ENCODE results near the gene C4orf50. TPM values are rescaled to one million over a fixed set of nuclear protein-coding genes. Genes with fewer than 3 reads are reported as not detected.
A peak's percentile ranks its signal among the peaks of the same experiment; 100 is the strongest.
"Not testable (repeated sequence)": the region's sequence is repeated elsewhere in the genome, so short reads cannot be mapped to it uniquely, and the experiment has no call there.

The C4orf50 gene
- total and polyA plus RNA-seq, 2 of the 4 experiments (the other 2 are of a cell fraction) = not detected

DNA sequence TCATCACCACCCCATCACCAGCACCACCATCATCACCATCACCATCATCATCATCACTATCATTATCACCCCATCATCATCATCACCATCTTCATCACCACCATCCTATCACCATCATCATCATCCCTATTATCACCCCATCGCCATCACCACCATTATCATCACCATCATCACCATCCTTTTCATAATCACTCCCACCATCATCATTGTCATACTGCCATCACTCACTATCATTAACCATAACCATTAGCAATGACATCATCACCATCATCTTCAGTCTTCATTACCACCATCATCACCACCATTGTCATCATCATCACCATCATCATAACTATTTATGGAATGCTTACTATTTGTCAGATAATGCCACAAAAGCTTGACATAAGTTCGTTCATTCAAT, 161.0 kb downstream of the C4orf50 start:
- H2BK120ac ChIP-seq (ENCODE audit: low read depth, low read length) = no peak overlapping the region
- no peak overlapping the region for H3K14ac ChIP-seq (replicated peaks; ENCODE audit: low read depth, low read length)
- no peak overlapping the region for H3K4me3 ChIP-seq (ENCODE audit: insufficient read depth, low read depth, low read length)
- WGBS, 2 experiments (ENCODE audit: extremely low coverage in 2 of 2, insufficient read length in 1 of 2) = 80% methylated on average over 1 of the region's 2 CpGs; no CpG with 5 or more reads in 1 of the 2 experiments
- H3K79me1 ChIP-seq (ENCODE audit: low read depth in 1 of 2, low read length in 2 of 2) = no peaks in the 10 kb centered on the region
- no peak for DNase-seq
- H3K27ac ChIP-seq (ENCODE audit: insufficient read depth, low read length) = no peak overlapping the region
- H3K4me2 ChIP-seq (ENCODE audit: low read depth, low read length) = no peak overlapping the region
- in situ Hi-C loops (cut with MboI; ENCODE audit: low sequenced_read_pairs) = no loop called here
- no peak overlapping the region for H3K56ac ChIP-seq (ENCODE audit: extremely low read depth, insufficient read depth, low read length)
- no peak overlapping the region for H4K8ac ChIP-seq (ENCODE audit: low read depth in 2 of 2, low read length in 2 of 2)
- H3K4me1 ChIP-seq (ENCODE audit: control insufficient read depth, insufficient read depth, low read length) = no peaks in the 10 kb centered on the region
- H3K18ac ChIP-seq (ENCODE audit: low read depth, low read length) = no peak overlapping the region
- H3K9me1 ChIP-seq (ENCODE audit: insufficient read depth, low read length) = no peaks in the 10 kb centered on the region; the same call in 1 of the 2 replicates
- no TSS peak for BruUV-seq (replicated peaks)
- ATAC-seq (ENCODE audit: low read depth) = no peak
- no peak overlapping the region for H2AK9ac ChIP-seq (replicated peaks; ENCODE audit: low read depth, low read length, poor library complexity)
- no peaks in the 10 kb centered on the region for H3K27me3 ChIP-seq (ENCODE audit: control insufficient read depth, insufficient read depth, low read length)
- ChIA-PET POLR2A (ENCODE audit: unreplicated experiment) (no interaction called here), CTCF (no interaction called here)
- no peak overlapping the region for H3K4ac ChIP-seq (ENCODE audit: low read depth, low read length)
- peak overlapping the region; percentile 47 for H2BK5ac ChIP-seq (ENCODE audit: low read depth, low read length, poor library complexity, severe bottlenecking)
- no peak overlapping the region for H2AFZ ChIP-seq (replicated peaks; ENCODE audit: low read length, poor library complexity)
- H4K91ac ChIP-seq (ENCODE audit: insufficient read depth, low read depth, low read length) = no peak overlapping the region
- no peak overlapping the region for H2AK5ac ChIP-seq (ENCODE audit: low read depth, low read length)
- no peaks in the 10 kb centered on the region for H3K9me3 ChIP-seq (ENCODE audit: control insufficient read depth, insufficient read depth, low read length)
- H3K23ac ChIP-seq (ENCODE audit: low read depth, low read length) = no peak overlapping the region
- TF ChIP-seq RFX5 (IDR thresholded peaks at IDR 0.05; ENCODE audit: low read depth, low read length) = no peak
- H4K20me1 ChIP-seq (ENCODE audit: insufficient read depth, low read length) = no peaks in the 10 kb centered on the region
- intact Hi-C loops (cut with micrococcal nuclease) = no loop called here
- H2BK20ac ChIP-seq (ENCODE audit: low read depth, low read length) = no peak overlapping the region
- no peak overlapping the region for H2BK15ac ChIP-seq (ENCODE audit: low read depth, low read length)
- peaks cover 1% of the 10 kb centered on the region; the same call in 1 of the 2 replicates for H3K36me3 ChIP-seq (ENCODE audit: control insufficient read depth, insufficient read depth, low read length)
- dilution Hi-C loops (cut with HindIII; ENCODE audit: low sequenced_read_pairs, unreplicated experiment) = no loop called here
- H4K5ac ChIP-seq (ENCODE audit: low read depth, low read length) = no peak overlapping the region
- H3K9ac ChIP-seq (ENCODE audit: low read depth, low read length) = no peak overlapping the region

DNA sequence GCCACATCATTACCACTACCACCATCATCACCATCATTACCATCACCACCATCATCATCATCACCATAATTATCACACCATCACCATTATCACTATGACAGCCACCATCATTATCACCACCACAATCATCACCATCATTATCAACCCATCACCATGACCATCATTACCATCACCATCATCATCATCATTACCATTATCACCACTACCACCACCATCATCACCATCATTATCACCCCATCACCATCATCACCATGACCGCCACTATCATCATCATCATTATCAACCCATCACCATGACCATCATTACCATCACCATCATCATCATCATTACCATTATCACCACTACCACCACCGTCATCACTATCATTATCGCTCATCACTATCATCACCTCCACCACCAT, 161.9 kb downstream of the C4orf50 start:
- H3K4me3 ChIP-seq (ENCODE audit: insufficient read depth, low read depth, low read length); H2BK15ac ChIP-seq (ENCODE audit: low read depth, low read length); POLR2A ChIA-PET (ENCODE audit: unreplicated experiment); DNase-seq; dilution Hi-C loops (cut with HindIII; ENCODE audit: low sequenced_read_pairs, unreplicated experiment); H2AFZ ChIP-seq (replicated peaks; ENCODE audit: low read length, poor library complexity); H3K9me3 ChIP-seq (ENCODE audit: control insufficient read depth, insufficient read depth, low read length); H2AK9ac ChIP-seq (replicated peaks; ENCODE audit: low read depth, low read length, poor library complexity); H3K4ac ChIP-seq (ENCODE audit: low read depth, low read length); H3K18ac ChIP-seq (ENCODE audit: low read depth, low read length); H3K4me2 ChIP-seq (ENCODE audit: low read depth, low read length); H2BK120ac ChIP-seq (ENCODE audit: low read depth, low read length); intact Hi-C loops (cut with micrococcal nuclease); H2BK5ac ChIP-seq (ENCODE audit: low read depth, low read length, poor library complexity, severe bottlenecking); H2AK5ac ChIP-seq (ENCODE audit: low read depth, low read length); H3K36me3 ChIP-seq (ENCODE audit: control insufficient read depth, insufficient read depth, low read length); H4K5ac ChIP-seq (ENCODE audit: low read depth, low read length); H4K91ac ChIP-seq (ENCODE audit: insufficient read depth, low read depth, low read length); H3K9me1 ChIP-seq (ENCODE audit: insufficient read depth, low read length); H3K4me1 ChIP-seq (ENCODE audit: control insufficient read depth, insufficient read depth, low read length); CTCF ChIA-PET; H3K56ac ChIP-seq (ENCODE audit: extremely low read depth, insufficient read depth, low read length); H4K20me1 ChIP-seq (ENCODE audit: insufficient read depth, low read length); in situ Hi-C loops (cut with MboI; ENCODE audit: low sequenced_read_pairs); H3K9ac ChIP-seq (ENCODE audit: low read depth, low read length); H2BK20ac ChIP-seq (ENCODE audit: low read depth, low read length); ATAC-seq (ENCODE audit: low read depth); H4K8ac ChIP-seq (ENCODE audit: low read depth in 2 of 2, low read length in 2 of 2); H3K14ac ChIP-seq (replicated peaks; ENCODE audit: low read depth, low read length); H3K27ac ChIP-seq (ENCODE audit: insufficient read depth, low read length); H3K23ac ChIP-seq (ENCODE audit: low read depth, low read length); H3K79me1 ChIP-seq (ENCODE audit: low read depth in 1 of 2, low read length in 2 of 2); H3K27me3 ChIP-seq (ENCODE audit: control insufficient read depth, insufficient read depth, low read length); BruUV-seq (replicated peaks): not testable (repeated sequence)
- 89% methylated on average over 3 of the region's 3 CpGs; no CpG with 5 or more reads in 1 of the 2 experiments for WGBS, 2 experiments (ENCODE audit: extremely low coverage in 2 of 2, insufficient read length in 1 of 2)

All from IMR-90 (cell line).